Measurements from ENCODE around the gene COX20.

The COX20 gene

GRCh38 chr1:244874974-244875579, 39.6 kb downstream of the COX20 start:
- no peak for DNase-seq (ENCODE audit: low spot score)

- no peak for DNase-seq (ENCODE audit: low spot score)
These were observed 40.9 kb downstream of the COX20 start for GRCh38 chr1:244876228-244876910.

- no peak for DNase-seq (ENCODE audit: low spot score)
These were observed 43.2 kb downstream of the COX20 start for GRCh38 chr1:244878681-244879080.

- no peak for DNase-seq (ENCODE audit: low spot score)
These were observed 46.3 kb downstream of the COX20 start for GRCh38 chr1:244881552-244882280.

- DNase-seq (ENCODE audit: low spot score) = no peak
These were observed 51.8 kb downstream of the COX20 start for GRCh38 chr1:244887281-244887680.

GRCh38 chr1:244893836-244894235, 58.4 kb downstream of the COX20 start:
- DNase-seq (ENCODE audit: low spot score) = no peak

Data from NAMALWA (cell line).